Liver (tissue), 3 donors: ENCODE measurements around the gene GRIK2.

ENCODE experiments used
- ATF3 ChIP-seq: IDR thresholded peaks from 2 replicates; pipeline ENCODE4 v1.6.1; 2016; ENCODE audit warnings: antibody characterized with exemption
- CTCF ChIP-seq: fragments of 150-350 bp; IDR thresholded peaks from 2 replicates; pipeline ENCODE4 v1.5.1; 2017; ENCODE audit warnings: improper control_type of control experiment, low read depth, low read length; ENCODE audit not compliant: missing input control
- EGR1 ChIP-seq, 2 donors: IDR thresholded peaks; 2 replicates each; pipeline ENCODE4 v1.6.1; 2016 to 2018; ENCODE audit warnings: antibody characterized with exemption in 2 of 2, low read depth in 2 of 2
- FOXA1 ChIP-seq: IDR thresholded peaks from 2 replicates; pipeline ENCODE4 v1.6.1; 2016; ENCODE audit warnings: antibody characterized with exemption
- HNF4G ChIP-seq: IDR thresholded peaks from 2 replicates; pipeline ENCODE4 v1.6.1; 2016; ENCODE audit warnings: antibody characterized with exemption
- JUND ChIP-seq, 2 donors: IDR thresholded peaks; 2 replicates each; pipeline ENCODE4 v1.6.1; 2016; ENCODE audit warnings: antibody characterized with exemption in 2 of 2
- MAX ChIP-seq: IDR thresholded peaks from 2 replicates; pipeline ENCODE4 v1.6.1; 2016; ENCODE audit warnings: antibody characterized with exemption
- NR2F2 ChIP-seq: IDR thresholded peaks from 2 replicates; pipeline ENCODE4 v1.6.1; 2016; ENCODE audit warnings: antibody characterized with exemption
- RAD21 ChIP-seq, 2 donors: IDR thresholded peaks; 2 replicates each; pipeline ENCODE4 v1.6.1; 2016; ENCODE audit warnings: antibody characterized with exemption in 2 of 2, mild to moderate bottlenecking in 2 of 2
- SP1 ChIP-seq: IDR thresholded peaks from 2 replicates; pipeline ENCODE4 v1.6.1; 2018; ENCODE audit warnings: antibody characterized with exemption, mild to moderate bottlenecking
- TAF1 ChIP-seq: conservative IDR thresholded peaks from 2 replicates; pipeline ENCODE4 v1.6.1; 2016; ENCODE audit warnings: antibody characterized with exemption, mild to moderate bottlenecking
- YY1 ChIP-seq: IDR thresholded peaks from 2 replicates; pipeline ENCODE4 v1.6.1; 2016; ENCODE audit warnings: antibody characterized with exemption, mild to moderate bottlenecking
- ZBTB33 ChIP-seq: IDR thresholded peaks from 2 replicates; pipeline ENCODE4 v1.6.1; 2016; ENCODE audit warnings: antibody characterized with exemption
- TF ChIP-seq, protein P1 (sequence below): IDR thresholded peaks from 2 replicates; pipeline ENCODE4 v1.6.1; 2016; ENCODE audit warnings: antibody characterized with exemption, mild to moderate bottlenecking
- donor health status: healthy.
- donor health status: healthy.

DNA sequence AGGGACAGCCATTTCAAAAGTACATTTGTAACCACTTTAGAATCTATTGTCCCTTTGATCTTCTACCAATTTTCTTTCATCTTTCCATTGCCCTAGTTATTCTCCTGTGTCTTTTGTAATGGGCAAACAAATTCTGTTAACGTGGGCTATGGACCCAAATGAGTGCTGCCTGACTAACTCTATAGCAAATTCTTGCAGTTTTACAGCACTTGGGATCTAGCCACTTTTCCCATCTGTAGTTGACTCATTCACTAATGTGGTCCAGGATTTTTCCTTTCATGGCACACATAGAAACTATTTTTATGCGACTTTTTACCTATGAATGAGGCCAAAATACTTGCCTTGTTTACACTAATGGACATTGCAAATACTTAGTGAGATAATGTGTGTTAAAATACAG lies 52.0 kb downstream of the GRIK2 start:
- TF ChIP-seq CTCF, result no peak
- no peak for TF ChIP-seq ATF3
- TF ChIP-seq TAF1, result no peak
- TF ChIP-seq RAD21 (IDR thresholded peaks at IDR 0.05), result no peak
- TF ChIP-seq FOXA1, result no peak
- no peak for TF ChIP-seq JUND (IDR thresholded peaks at IDR 0.05)
- no peak for TF ChIP-seq MAX
- no peak for TF ChIP-seq HNF4G
- TF ChIP-seq, protein P1, sequence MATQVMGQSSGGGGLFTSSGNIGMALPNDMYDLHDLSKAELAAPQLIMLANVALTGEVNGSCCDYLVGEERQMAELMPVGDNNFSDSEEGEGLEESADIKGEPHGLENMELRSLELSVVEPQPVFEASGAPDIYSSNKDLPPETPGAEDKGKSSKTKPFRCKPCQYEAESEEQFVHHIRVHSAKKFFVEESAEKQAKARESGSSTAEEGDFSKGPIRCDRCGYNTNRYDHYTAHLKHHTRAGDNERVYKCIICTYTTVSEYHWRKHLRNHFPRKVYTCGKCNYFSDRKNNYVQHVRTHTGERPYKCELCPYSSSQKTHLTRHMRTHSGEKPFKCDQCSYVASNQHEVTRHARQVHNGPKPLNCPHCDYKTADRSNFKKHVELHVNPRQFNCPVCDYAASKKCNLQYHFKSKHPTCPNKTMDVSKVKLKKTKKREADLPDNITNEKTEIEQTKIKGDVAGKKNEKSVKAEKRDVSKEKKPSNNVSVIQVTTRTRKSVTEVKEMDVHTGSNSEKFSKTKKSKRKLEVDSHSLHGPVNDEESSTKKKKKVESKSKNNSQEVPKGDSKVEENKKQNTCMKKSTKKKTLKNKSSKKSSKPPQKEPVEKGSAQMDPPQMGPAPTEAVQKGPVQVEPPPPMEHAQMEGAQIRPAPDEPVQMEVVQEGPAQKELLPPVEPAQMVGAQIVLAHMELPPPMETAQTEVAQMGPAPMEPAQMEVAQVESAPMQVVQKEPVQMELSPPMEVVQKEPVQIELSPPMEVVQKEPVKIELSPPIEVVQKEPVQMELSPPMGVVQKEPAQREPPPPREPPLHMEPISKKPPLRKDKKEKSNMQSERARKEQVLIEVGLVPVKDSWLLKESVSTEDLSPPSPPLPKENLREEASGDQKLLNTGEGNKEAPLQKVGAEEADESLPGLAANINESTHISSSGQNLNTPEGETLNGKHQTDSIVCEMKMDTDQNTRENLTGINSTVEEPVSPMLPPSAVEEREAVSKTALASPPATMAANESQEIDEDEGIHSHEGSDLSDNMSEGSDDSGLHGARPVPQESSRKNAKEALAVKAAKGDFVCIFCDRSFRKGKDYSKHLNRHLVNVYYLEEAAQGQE, result no peak
- no peak for TF ChIP-seq ZBTB33
- TF ChIP-seq NR2F2, result no peak
- no peak for TF ChIP-seq YY1
- no peak for TF ChIP-seq SP1
- no peak for TF ChIP-seq EGR1 (IDR thresholded peaks at IDR 0.05; ENCODE audit: low read depth in 2 of 2)
